HL-60/S4 (cell line): ENCODE measurements around the gene PODN.

Experiments
- in situ Hi-C: fragments of 300-500 bp; cut with MboI; formaldehyde crosslinking; loops from 2 replicates; pipeline ENCODE4 v1.14.3; 2022; ENCODE audit warnings: low sequenced_read_pairs

PODN gene, protein sequence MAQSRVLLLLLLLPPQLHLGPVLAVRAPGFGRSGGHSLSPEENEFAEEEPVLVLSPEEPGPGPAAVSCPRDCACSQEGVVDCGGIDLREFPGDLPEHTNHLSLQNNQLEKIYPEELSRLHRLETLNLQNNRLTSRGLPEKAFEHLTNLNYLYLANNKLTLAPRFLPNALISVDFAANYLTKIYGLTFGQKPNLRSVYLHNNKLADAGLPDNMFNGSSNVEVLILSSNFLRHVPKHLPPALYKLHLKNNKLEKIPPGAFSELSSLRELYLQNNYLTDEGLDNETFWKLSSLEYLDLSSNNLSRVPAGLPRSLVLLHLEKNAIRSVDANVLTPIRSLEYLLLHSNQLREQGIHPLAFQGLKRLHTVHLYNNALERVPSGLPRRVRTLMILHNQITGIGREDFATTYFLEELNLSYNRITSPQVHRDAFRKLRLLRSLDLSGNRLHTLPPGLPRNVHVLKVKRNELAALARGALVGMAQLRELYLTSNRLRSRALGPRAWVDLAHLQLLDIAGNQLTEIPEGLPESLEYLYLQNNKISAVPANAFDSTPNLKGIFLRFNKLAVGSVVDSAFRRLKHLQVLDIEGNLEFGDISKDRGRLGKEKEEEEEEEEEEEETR

DNA sequence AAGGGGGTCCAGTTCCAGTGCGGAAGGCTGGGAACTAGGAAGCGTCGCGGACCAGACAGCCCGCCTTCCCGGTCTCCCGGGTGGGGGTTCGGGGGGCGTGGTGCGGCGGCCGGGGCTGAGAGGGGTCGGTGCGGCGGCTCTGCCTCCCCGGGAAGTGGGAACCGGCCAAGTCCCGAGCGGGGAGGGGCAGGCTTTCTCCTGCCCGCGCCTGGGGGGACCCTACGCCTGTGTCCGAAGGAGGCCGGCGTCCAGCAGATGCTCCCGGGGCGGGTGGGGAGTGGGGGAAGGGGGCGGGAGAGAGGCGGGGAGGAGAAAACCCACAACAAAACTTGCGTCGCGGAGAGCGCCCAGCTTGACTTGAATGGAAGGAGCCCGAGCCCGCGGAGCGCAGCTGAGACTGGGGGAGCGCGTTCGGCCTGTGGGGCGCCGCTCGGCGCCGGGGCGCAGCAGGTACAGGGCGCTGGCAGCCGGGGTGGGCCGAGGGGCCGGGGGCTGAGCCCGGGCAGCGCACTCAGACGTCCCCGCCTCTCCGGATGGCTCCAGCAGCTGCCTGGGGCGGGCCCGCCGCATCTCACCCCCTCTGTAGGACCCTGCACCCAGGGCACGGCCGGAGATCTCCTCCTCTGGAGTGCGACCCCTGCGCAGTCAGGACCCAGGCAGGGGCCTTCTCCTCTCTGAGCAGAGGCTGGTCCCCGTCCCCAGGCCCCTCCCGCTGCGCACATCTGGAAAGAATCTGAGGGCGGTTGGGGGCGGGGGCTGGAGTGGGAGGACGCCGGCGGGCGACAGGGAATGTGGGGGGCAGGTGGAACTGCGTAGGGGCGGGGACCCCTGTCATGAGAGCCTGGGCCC, at the start of gene PODN:
PODN (plus strand) TSS at position 355 of the 849 bp plus-strand sequence. CDS start 7,643 bp downstream, outside the sequence.
- in situ Hi-C loops = no loop called here

DNA sequence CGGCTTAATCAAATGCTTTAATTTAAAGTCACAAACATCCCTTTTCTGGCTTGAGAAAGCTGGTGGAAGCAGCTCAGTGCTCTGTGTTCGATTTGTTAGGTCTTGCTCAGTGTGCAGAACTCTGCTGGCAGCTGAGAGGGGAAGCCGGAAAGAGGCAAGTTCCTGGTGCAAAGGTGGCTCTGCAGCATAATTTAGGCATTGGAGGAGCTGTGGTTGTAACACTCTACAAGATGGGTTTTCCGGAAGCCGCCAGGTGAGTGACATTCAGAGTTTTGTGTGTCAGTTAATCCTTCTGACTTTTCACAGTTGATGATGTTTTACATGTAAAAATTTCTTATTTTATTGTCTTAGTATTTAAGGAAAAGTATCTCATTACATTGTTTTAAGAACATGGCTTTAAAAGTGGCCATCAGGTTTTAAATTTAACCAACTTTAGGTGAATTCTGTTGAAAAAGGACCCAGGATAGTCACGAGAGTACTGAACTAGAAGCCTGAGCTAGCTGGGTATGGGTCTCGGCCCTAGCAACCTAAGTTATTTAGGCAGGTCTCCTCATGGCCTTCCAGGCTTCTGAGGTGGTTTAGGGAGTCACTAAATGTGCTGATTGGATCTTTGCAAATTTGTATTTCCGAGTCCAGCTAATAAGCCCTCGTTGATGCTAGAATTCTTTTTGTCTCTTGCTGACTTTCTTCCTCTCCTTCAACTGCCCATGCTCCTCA, 47.1 kb upstream of the PODN start:
- in situ Hi-C loops = no loop called here

GRCh38 chr1:53015508-53015860, 46.5 kb upstream of the PODN start:
- in situ Hi-C loops = no loop called here

DNA sequence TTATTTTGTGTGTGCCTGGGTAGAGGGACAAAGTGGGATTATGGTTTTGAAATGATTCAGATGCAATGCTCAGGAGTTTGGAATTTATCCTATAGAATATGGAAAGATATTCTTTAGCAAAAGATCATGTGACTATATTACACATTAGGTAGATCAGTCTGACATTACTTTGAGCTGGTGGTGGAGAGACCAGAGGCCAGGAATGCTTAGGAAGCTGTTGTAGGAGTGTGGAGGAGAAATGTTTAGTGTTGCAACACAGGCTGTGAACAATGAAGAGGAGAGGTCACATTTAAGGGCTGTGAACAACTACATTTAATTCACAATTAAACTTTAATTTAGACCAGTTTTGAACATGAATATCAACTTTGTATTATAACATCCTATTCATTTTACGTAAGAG, 45.3 kb upstream of the PODN start:
- in situ Hi-C loops = no loop called here

GRCh38 chr1:53020588-53020987, 41.4 kb upstream of the PODN start:
- in situ Hi-C loops = no loop called here

DNA sequence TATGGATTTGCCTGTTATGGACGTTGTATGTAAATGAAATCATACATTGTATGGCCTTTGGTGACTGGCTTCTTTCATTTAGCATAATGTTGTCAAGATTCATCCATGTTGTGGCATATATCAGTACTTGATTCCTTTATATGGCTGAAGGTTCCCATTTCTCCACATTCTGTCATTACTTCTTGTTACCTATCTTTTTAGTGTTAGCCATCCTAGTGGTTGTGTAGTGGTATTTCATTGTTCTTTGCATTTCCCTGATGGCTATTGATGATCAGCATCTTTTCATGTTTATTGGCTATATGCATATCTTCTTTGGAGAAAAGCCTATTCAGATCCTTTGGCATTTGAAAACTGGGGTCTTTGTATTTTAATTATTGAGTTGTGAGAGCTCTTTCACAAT, 39.8 kb upstream of the PODN start:
- in situ Hi-C loops = no loop called here

DNA sequence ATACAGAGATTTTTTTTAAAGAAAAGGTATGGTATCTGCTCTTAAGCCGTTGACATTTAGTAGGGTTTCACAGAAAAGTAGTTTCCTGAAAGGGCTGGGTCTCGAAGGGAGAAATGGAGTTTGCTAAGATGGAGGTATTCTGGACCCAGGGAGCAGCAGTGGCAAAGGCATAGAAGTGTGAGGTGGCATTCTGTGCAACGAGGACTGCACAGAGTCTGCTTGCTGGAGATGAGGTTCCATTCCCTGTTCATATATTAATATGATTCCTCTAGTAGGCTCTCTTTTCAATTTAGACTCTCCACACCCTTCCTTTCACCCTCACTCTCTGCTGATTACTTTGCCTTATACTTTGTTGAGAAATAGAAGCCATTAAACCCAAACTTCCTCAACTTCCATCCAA, 38.5 kb upstream of the PODN start:
- in situ Hi-C loops = no loop called here

DNA sequence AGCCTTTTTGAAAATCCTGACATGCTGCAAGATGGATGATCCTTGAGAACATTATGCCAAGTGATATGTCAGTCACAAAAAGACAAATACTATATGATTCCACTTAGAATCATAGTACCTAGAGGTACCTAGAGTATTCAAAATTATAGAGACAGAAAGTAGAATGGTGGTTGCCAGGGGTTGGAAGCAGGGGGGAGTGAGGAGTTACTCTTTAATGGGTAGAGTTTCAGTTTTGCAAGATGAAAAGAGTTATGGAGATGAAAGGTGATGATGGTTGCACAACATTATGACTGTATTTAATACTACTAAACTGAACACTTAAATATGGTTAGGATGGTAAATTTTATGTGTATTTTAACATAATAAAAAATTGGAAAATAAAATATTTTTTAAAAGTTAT, 37.9 kb upstream of the PODN start:
- in situ Hi-C loops = no loop called here

- in situ Hi-C loops = no loop called here
Measured at GRCh38 chr1:53025034-53025768, 36.8 kb upstream of the PODN start.

DNA sequence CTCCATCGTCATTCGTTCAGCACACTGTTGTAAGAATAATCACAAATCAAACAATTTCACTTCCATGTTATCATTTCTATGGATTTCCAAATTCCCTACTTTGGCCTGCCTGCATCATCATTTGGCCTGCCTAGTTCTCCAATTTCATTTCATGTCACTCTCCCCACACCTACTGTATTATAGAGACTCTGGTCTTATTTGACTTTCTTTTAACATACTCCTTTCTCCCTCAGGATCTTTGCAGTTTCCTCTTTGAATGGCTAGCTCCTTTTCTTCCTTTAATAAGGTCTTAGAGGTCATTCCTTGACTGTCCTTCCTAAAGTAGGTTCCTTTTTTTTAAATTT, 36.3 kb upstream of the PODN start:
- in situ Hi-C loops = no loop called here

- in situ Hi-C loops = no loop called here
Measured at GRCh38 chr1:53026254-53026653, 35.8 kb upstream of the PODN start.

DNA sequence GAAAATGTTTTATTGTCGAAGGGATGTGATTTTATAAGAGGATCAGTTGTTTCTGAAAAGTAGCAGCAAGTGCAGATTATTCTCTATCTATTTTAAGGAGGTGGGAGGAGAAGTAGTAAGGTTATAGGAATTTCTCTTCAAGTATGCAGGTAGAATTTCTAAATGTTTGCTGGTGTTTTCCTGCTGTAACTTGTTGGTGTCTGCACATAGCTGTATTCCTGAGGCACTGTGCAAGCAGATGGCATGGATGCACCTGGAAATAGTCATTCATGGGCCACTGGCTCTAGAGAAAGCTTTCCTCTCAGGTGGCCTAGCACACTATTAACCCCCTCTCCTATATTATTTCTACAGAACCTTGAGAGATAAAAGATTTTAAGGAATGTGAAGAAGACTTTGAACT, 30.3 kb upstream of the PODN start:
- in situ Hi-C loops = no loop called here

- in situ Hi-C loops = no loop called here
Measured at GRCh38 chr1:53037159-53037558, 24.9 kb upstream of the PODN start.

DNA sequence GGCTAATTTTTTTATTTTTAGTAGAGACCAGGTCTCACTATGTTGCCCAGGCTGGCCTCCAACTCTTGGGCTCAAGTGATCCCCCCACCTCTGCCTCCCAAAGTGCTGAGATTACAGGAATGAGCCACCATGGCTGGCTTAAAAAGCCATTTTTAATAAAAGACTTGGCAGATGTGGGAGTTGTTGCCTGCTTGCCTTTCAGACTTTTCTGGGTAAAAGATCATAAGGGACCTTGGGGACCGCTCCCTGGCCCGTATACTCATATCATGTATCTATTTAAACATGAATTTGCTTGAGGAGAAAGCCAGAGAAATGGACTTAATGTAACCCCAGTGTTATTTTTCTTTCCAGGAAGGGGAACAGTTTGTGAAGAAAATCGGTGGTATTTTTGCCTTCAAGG, 23.4 kb upstream of the PODN start:
- in situ Hi-C loops = no loop called here

GRCh38 chr1:53043271-53043670, 18.7 kb upstream of the PODN start:
- in situ Hi-C loops = no loop called here

GRCh38 chr1:53044926-53045325, 17.1 kb upstream of the PODN start:
- in situ Hi-C loops = no loop called here

- in situ Hi-C loops = no loop called here
Measured at GRCh38 chr1:53046930-53047329, 15.1 kb upstream of the PODN start.

GRCh38 chr1:53047737-53048736, 14.0 kb upstream of the PODN start:
- in situ Hi-C loops = no loop called here

GRCh38 chr1:53048960-53049573, 12.9 kb upstream of the PODN start:
- in situ Hi-C loops = no loop called here
